ENCODE measurements around the gene TUBGCP2.
A peak's percentile ranks its signal among the peaks of the same experiment; 100 is the strongest.

TUBGCP2 gene

DNA sequence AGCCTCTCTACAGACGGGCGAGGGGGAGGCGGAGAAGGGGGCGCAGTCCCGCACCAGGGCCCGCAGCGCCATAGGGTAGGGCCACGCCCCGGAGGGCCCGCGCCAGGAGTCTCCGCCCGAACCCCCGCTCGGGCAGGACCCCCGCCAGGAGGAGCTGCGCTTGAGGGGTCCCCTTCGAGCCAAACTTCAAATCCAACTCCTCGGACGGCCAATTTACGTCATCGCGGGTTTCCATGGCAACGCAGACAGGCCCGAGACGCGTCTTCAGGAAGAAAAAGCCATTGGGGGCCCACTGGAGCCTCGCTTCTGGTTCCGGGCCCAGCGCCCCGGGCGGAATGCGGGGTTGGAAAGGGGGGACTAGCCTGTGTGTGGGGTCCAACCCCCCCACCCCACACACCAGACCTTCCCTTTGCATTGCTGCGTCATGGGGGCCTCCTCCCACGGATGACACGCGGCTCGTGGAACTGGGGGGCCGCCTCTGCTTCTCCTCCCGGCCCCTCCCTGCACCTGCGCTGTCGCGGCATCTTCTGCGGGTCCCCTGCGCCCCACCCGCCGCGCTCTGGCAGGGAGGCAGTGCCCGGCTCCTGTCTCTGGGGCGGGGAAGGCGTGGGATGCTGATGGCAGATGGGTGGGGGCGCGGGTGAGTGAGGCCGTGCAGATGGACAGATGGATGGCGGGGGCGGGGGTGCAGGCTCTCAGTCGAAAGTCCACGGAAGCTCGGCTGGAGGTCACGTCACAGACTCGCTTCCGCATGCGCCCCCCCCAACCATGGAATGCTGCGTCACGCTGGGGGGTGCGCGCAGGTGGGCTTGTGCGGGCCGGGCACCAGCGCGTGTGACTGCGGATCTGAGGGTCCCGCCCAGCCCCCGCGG lies 26.8 kb upstream of the TUBGCP2 start (continued):
- peak; percentile 96 for TF ChIP-seq ZFP69B (tag by site-specific recombination; IDR thresholded peaks at IDR 0.05)
- TF ChIP-seq, protein P1, sequence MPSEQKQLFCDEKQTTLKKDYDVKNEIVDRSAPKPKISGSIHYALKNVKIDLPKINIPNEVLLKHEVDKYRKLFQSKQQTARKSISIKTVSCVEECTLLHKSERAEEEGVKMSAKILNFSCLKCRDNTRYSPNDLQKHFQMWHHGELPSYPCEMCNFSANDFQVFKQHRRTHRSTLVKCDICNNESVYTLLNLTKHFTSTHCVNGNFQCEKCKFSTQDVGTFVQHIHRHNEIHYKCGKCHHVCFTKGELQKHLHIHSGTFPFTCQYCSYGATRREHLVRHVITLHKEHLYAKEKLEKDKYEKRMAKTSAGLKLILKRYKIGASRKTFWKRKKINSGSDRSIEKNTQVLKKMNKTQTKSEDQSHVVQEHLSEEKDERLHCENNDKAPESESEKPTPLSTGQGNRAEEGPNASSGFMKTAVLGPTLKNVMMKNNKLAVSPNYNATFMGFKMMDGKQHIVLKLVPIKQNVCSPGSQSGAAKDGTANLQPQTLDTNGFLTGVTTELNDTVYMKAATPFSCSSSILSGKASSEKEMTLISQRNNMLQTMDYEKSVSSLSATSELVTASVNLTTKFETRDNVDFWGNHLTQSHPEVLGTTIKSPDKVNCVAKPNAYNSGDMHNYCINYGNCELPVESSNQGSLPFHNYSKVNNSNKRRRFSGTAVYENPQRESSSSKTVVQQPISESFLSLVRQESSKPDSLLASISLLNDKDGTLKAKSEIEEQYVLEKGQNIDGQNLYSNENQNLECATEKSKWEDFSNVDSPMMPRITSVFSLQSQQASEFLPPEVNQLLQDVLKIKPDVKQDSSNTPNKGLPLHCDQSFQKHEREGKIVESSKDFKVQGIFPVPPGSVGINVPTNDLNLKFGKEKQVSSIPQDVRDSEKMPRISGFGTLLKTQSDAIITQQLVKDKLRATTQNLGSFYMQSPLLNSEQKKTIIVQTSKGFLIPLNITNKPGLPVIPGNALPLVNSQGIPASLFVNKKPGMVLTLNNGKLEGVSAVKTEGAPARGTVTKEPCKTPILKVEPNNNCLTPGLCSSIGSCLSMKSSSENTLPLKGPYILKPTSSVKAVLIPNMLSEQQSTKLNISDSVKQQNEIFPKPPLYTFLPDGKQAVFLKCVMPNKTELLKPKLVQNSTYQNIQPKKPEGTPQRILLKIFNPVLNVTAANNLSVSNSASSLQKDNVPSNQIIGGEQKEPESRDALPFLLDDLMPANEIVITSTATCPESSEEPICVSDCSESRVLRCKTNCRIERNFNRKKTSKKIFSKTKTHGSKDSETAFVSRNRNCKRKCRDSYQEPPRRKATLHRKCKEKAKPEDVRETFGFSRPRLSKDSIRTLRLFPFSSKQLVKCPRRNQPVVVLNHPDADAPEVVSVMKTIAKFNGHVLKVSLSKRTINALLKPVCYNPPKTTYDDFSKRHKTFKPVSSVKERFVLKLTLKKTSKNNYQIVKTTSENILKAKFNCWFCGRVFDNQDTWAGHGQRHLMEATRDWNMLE (tag by site-specific recombination; conservative IDR thresholded peaks at IDR 0.05; ENCODE audit: low read depth): 0 out of 2 replicates have a peak, but pooled peaks have one; percentile 29
- TF ChIP-seq, protein P2, sequence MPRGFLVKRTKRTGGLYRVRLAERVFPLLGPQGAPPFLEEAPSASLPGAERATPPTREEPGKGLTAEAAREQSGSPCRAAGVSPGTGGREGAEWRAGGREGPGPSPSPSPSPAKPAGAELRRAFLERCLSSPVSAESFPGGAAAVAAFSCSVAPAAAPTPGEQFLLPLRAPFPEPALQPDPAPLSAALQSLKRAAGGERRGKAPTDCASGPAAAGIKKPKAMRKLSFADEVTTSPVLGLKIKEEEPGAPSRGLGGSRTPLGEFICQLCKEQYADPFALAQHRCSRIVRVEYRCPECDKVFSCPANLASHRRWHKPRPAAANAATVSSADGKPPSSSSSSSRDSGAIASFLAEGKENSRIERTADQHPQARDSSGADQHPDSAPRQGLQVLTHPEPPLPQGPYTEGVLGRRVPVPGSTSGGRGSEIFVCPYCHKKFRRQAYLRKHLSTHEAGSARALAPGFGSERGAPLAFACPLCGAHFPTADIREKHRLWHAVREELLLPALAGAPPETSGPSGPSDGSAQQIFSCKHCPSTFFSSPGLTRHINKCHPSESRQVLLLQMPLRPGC (tag by site-specific recombination; IDR thresholded peaks at IDR 0.05): no peak
- no peak for TF ChIP-seq HOXD13 (CRISPR knock-in tag; IDR thresholded peaks at IDR 0.05; ENCODE audit: borderline replicate concordance)
- TF ChIP-seq, protein P3, sequence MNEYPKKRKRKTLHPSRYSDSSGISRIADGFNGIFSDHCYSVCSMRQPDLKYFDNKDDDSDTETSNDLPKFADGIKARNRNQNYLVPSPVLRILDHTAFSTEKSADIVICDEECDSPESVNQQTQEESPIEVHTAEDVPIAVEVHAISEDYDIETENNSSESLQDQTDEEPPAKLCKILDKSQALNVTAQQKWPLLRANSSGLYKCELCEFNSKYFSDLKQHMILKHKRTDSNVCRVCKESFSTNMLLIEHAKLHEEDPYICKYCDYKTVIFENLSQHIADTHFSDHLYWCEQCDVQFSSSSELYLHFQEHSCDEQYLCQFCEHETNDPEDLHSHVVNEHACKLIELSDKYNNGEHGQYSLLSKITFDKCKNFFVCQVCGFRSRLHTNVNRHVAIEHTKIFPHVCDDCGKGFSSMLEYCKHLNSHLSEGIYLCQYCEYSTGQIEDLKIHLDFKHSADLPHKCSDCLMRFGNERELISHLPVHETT (tag by site-specific recombination; IDR thresholded peaks at IDR 0.05): no peak
- no peak for TF ChIP-seq OVOL3 (tag by site-specific recombination; IDR thresholded peaks at IDR 0.05)
- TF ChIP-seq ZNF48 (tag by site-specific recombination; IDR thresholded peaks at IDR 0.05): no peak
- no peak for TF ChIP-seq SETDB1 (IDR thresholded peaks at IDR 0.05; ENCODE audit: insufficient read length, low read length)
- TF ChIP-seq ZNF585B (tag by site-specific recombination; IDR thresholded peaks at IDR 0.05): no peak
- TF ChIP-seq ZBTB49 (tag by site-specific recombination; IDR thresholded peaks at IDR 0.05; ENCODE audit: low read depth): no peak
- no peak for TF ChIP-seq ZNF555 (tag by site-specific recombination; conservative IDR thresholded peaks at IDR 0.05)
- TF ChIP-seq ZFP3 (tag by site-specific recombination; IDR thresholded peaks at IDR 0.05; ENCODE audit: low read depth): no peak
- TF ChIP-seq CTCF (tag by site-specific recombination; IDR thresholded peaks at IDR 0.05): 0 out of 2 replicates have a peak, but pooled peaks have one; percentile 14
- TF ChIP-seq ZNF223 (tag by site-specific recombination; IDR thresholded peaks at IDR 0.05): no peak
- no peak for TF ChIP-seq ZNF148 (tag by site-specific recombination; IDR thresholded peaks at IDR 0.05; ENCODE audit: borderline replicate concordance)
- TF ChIP-seq ZNF362 (tag by site-specific recombination; IDR thresholded peaks at IDR 0.05): no peak
- no peak for TF ChIP-seq ZNF138 (tag by site-specific recombination; IDR thresholded peaks at IDR 0.05; ENCODE audit: borderline replicate concordance)
- TF ChIP-seq SCRT2 (tag by site-specific recombination; IDR thresholded peaks at IDR 0.05): no peak
- no peak; the same call in 1 of the 2 replicates for TF ChIP-seq KLF8 (tag by site-specific recombination; IDR thresholded peaks at IDR 0.05)
- TF ChIP-seq ZNF133 (tag by site-specific recombination; IDR thresholded peaks at IDR 0.05): no peak
- no peak for TF ChIP-seq ZNF248 (tag by site-specific recombination; IDR thresholded peaks at IDR 0.05)

Measured in HEK293 (cell line).